Liver (tissue), 9 donors: Measurements from ENCODE around the gene TRUB2. TPM values are rescaled to one million over a fixed set of nuclear protein-coding genes. Genes with fewer than 3 reads are reported as not detected.

Source experiments
- DNase-seq: peaks from one replicate; pipeline ENCODE4 v3.0.0-alpha.2; 2017; ENCODE audit warnings: low spot score
- H3K27ac ChIP-seq, 2 donors: one replicate each; pipeline ENCODE4 v1.7.0; 2013; ENCODE audit warnings: inconsistent platforms in 2 of 2, low read length in 2 of 2, control low read depth in 1 of 2, low read depth in 1 of 2, mild to moderate bottlenecking in 1 of 2
- H3K27me3 ChIP-seq, 4 donors: one replicate each; pipeline versions ENCODE4 v1.6.1 to v1.7.0; 2013; ENCODE audit warnings: low read length in 3 of 4, inconsistent platforms in 1 of 4, mild to moderate bottlenecking in 1 of 4, moderate library complexity in 1 of 4; ENCODE audit not compliant: control insufficient read depth in 4 of 4, insufficient read depth in 4 of 4
- H3K36me3 ChIP-seq, 4 donors: one replicate each; pipeline versions ENCODE4 v1.6.1 to v1.7.0; 2013; ENCODE audit warnings: low read length in 3 of 4, mild to moderate bottlenecking in 3 of 4, low read depth in 1 of 4, moderate library complexity in 1 of 4; ENCODE audit not compliant: control insufficient read depth in 4 of 4, insufficient read depth in 3 of 4
- H3K4me1 ChIP-seq, 4 donors: one replicate each; pipeline versions ENCODE4 v1.6.1 to v1.7.0; 2013; ENCODE audit warnings: low read length in 3 of 4, mild to moderate bottlenecking in 3 of 4, moderate library complexity in 1 of 4; ENCODE audit not compliant: control insufficient read depth in 4 of 4, insufficient read depth in 4 of 4
- H3K4me3 ChIP-seq, 3 donors: one replicate each; pipeline versions ENCODE4 v1.6.1 to v1.7.0; 2013; ENCODE audit warnings: low read length in 3 of 3, control low read depth in 1 of 3, low read depth in 1 of 3, mild to moderate bottlenecking in 1 of 3
- H3K9ac ChIP-seq, 2 donors: one replicate each; pipeline ENCODE4 v1.7.0; 2013; ENCODE audit warnings: low read length in 2 of 2, mild to moderate bottlenecking in 2 of 2, moderate library complexity in 2 of 2, control low read depth in 1 of 2, low read depth in 1 of 2
- H3K9me3 ChIP-seq, 4 donors: one replicate each; pipeline versions ENCODE4 v1.6.1 to v1.7.0; 2013; ENCODE audit warnings: low read length in 3 of 4; ENCODE audit not compliant: control insufficient read depth in 4 of 4
- ATF3 ChIP-seq: IDR thresholded peaks from 2 replicates; pipeline ENCODE4 v1.6.1; 2016; ENCODE audit warnings: antibody characterized with exemption
- CTCF ChIP-seq: fragments of 150-350 bp; IDR thresholded peaks from 2 replicates; pipeline ENCODE4 v1.5.1; 2017; ENCODE audit warnings: improper control_type of control experiment, low read depth, low read length; ENCODE audit not compliant: missing input control
- EGR1 ChIP-seq, 2 donors: IDR thresholded peaks; 2 replicates each; pipeline ENCODE4 v1.6.1; 2016 to 2018; ENCODE audit warnings: antibody characterized with exemption in 2 of 2, low read depth in 2 of 2
- FOXA1 ChIP-seq: IDR thresholded peaks from 2 replicates; pipeline ENCODE4 v1.6.1; 2016; ENCODE audit warnings: antibody characterized with exemption
- FOXA2 ChIP-seq: IDR thresholded peaks from 2 replicates; pipeline ENCODE4 v1.6.1; 2016; ENCODE audit warnings: antibody characterized with exemption
- GABPA ChIP-seq, 2 donors: IDR thresholded peaks in 1 of 2; conservative IDR thresholded peaks in 1 of 2; 2 replicates each; pipeline ENCODE4 v1.6.1; 2016; ENCODE audit warnings: antibody characterized with exemption in 2 of 2, mild to moderate bottlenecking in 1 of 2, moderate library complexity in 1 of 2
- HNF4A ChIP-seq, 2 donors: conservative IDR thresholded peaks; 2 replicates each; pipeline ENCODE4 v1.6.1; 2016; ENCODE audit warnings: antibody characterized with exemption in 2 of 2, mild to moderate bottlenecking in 2 of 2
- HNF4G ChIP-seq: IDR thresholded peaks from 2 replicates; pipeline ENCODE4 v1.6.1; 2016; ENCODE audit warnings: antibody characterized with exemption
- JUND ChIP-seq, 2 donors: IDR thresholded peaks; 2 replicates each; pipeline ENCODE4 v1.6.1; 2016; ENCODE audit warnings: antibody characterized with exemption in 2 of 2
- MAX ChIP-seq: IDR thresholded peaks from 2 replicates; pipeline ENCODE4 v1.6.1; 2016; ENCODE audit warnings: antibody characterized with exemption
- NR2F2 ChIP-seq: IDR thresholded peaks from 2 replicates; pipeline ENCODE4 v1.6.1; 2016; ENCODE audit warnings: antibody characterized with exemption
- RAD21 ChIP-seq, 2 donors: IDR thresholded peaks; 2 replicates each; pipeline ENCODE4 v1.6.1; 2016; ENCODE audit warnings: antibody characterized with exemption in 2 of 2, mild to moderate bottlenecking in 2 of 2
- REST ChIP-seq: IDR thresholded peaks from 2 replicates; pipeline ENCODE4 v1.6.1; 2016; ENCODE audit warnings: antibody characterized with exemption, mild to moderate bottlenecking
- RXRA ChIP-seq, 2 donors: IDR thresholded peaks; 2 replicates each; pipeline ENCODE4 v1.6.1; 2017 to 2018; ENCODE audit warnings: antibody characterized with exemption in 2 of 2, mild to moderate bottlenecking in 1 of 2
- SP1 ChIP-seq: IDR thresholded peaks from 2 replicates; pipeline ENCODE4 v1.6.1; 2018; ENCODE audit warnings: antibody characterized with exemption, mild to moderate bottlenecking
- TAF1 ChIP-seq: conservative IDR thresholded peaks from 2 replicates; pipeline ENCODE4 v1.6.1; 2016; ENCODE audit warnings: antibody characterized with exemption, mild to moderate bottlenecking
- YY1 ChIP-seq: IDR thresholded peaks from 2 replicates; pipeline ENCODE4 v1.6.1; 2016; ENCODE audit warnings: antibody characterized with exemption, mild to moderate bottlenecking
- ZBTB33 ChIP-seq: IDR thresholded peaks from 2 replicates; pipeline ENCODE4 v1.6.1; 2016; ENCODE audit warnings: antibody characterized with exemption
- WGBS: extraction: QIAGEN DNeasy Blood & Tissue Kit; methylation state at CpG from one replicate; pipeline ENCODE4 v1.1.7; 2013; 5-methylcytosine and 5-hydroxymethylcytosine counted together
- polyA plus RNA-seq, 2 donors: library from polyadenylated mRNA; stranded (reverse) in 1 of 2; unstranded in 1 of 2; fragments of 200-250 nt in 1 of 2; fragments of >200 nt in 1 of 2; fragmentation: Nextera tagmentation in 1 of 2; extraction: Ambion mirVana in 1 of 2; gene quantifications; one replicate each; pipeline versions ENCODE4 v1.2.1 to v1.2.3, GENCODE V29; 2013 to 2015
- total RNA-seq, 2 donors: library from RNA; depleted of rRNA; stranded (reverse); fragments of >200 nt; gene quantifications; one replicate each; pipeline ENCODE4 v1.2.3, GENCODE V29; 2014
- donor health status: healthy.
- donor health status: healthy.
- donor health status: healthy.
- donor health status: healthy.
- donor health status: healthy.

TRUB2 gene
- total and polyA plus RNA-seq, 4 donors: 12.7 to 35.8 (median 19.4) TPM

- Histone ChIP-seq H3K9ac (no peak overlapping the region), H3K36me3 (peaks cover 3 to 12% (median 9%) of the 10 kb centered on the region in 4 donors), H3K27me3 (no peaks in the 10 kb centered on the region), H3K27ac (no peak overlapping the region), H3K9me3 (no peaks in the 10 kb centered on the region), H3K4me1 (peaks cover 9 to 25% (median 21%) of the 10 kb centered on the region in 4 donors), H3K4me3 (no peak overlapping the region)
- WGBS: 71% methylated on average over 8 of the region's 8 CpGs
- no peak for TF ChIP-seq HNF4G
- TF ChIP-seq EGR1 (IDR thresholded peaks at IDR 0.05; ENCODE audit: low read depth in 2 of 2): no peak
- no peak for TF ChIP-seq ZBTB33
- TF ChIP-seq FOXA1: no peak
- no peak for TF ChIP-seq REST
- TF ChIP-seq RXRA (IDR thresholded peaks at IDR 0.05): no peak
- TF ChIP-seq NR2F2: no peak
- TF ChIP-seq RAD21 (IDR thresholded peaks at IDR 0.05): no peak
- no peak for TF ChIP-seq HNF4A (conservative IDR thresholded peaks at IDR 0.05)
- no peak for TF ChIP-seq TAF1
- no peak for TF ChIP-seq CTCF
- TF ChIP-seq FOXA2: no peak
- TF ChIP-seq GABPA (IDR thresholded peaks at IDR 0.05 in 1 of 2, conservative IDR thresholded peaks at IDR 0.05 in 1 of 2): no peak
- TF ChIP-seq YY1: no peak
- no peak for TF ChIP-seq MAX
- TF ChIP-seq SP1: no peak
- TF ChIP-seq ATF3: no peak
- no peak for TF ChIP-seq JUND (IDR thresholded peaks at IDR 0.05)
- no peak for DNase-seq
These were observed 48.0 kb downstream of the TRUB2 start for GRCh38 chr9:128274245-128274644.
